ENCODE results near the gene TOP3A.
"Not testable (repeated sequence)": the region's sequence is repeated elsewhere in the genome, so short reads cannot be mapped to it uniquely, and the experiment has no call there.

Gene TOP3A

DNA sequence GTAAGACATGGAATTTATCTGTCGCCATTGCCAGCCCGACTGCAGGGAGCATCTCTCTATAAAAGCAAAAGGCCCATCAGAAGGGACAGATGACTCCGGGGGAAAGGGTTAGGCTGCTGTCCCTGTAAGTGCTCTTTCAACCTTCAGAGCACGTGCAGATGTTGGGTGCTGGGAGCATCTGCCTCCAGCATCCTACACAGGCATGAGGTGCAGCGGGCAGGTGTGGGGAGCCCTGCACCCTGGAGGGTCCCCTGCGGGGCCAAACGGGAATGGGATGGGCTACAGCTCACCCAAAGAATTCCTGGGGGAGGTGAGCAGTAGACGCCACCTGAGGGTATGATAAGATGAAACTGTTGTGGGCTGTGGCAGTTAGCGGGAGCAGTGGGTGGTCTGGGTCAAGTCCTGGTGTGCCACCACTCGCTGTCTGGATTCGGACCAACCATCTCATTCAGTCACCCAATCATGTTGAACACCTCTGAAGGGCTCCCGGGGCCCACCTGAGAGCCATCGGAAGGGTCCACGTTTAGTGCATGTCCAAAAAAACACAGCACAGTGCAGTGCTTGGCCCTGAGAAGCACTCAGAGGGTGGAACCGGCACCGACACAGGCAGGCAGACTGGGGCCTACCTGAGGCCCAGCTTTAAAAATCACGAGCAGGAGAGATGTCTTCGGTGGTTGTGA is 4.1 kb upstream of the TOP3A start:
- DNase-seq (ENCODE audit: insufficient read length, low spot score) (no peak), FAIRE-seq (no peak)
- TF ChIP-seq POLR2A (IDR thresholded peaks at IDR 0.05; ENCODE audit: low read depth, low read length) = no peak

DNA sequence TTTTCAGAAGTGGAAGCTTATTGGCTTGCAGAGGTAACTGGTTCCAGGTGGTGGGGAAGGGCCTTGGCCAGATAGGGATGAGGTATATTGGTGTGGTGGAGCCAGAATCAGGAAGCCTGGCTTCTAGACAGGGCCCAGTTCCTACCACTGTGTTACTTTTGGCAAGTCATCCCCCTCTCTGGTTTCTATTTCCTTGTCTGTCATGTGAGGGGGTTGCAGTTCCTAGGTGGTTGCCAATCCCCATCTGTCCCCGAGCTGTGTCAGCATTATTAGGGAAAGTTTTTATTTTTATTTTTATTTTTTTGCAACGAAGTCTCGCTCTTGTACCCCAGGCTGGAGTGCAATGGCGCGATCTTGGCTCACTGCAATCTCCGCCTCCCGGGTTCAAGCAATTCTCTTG is 3.3 kb upstream of the TOP3A start:
- FAIRE-seq = no peak
- no peak for DNase-seq (ENCODE audit: insufficient read length, low spot score)

DNA sequence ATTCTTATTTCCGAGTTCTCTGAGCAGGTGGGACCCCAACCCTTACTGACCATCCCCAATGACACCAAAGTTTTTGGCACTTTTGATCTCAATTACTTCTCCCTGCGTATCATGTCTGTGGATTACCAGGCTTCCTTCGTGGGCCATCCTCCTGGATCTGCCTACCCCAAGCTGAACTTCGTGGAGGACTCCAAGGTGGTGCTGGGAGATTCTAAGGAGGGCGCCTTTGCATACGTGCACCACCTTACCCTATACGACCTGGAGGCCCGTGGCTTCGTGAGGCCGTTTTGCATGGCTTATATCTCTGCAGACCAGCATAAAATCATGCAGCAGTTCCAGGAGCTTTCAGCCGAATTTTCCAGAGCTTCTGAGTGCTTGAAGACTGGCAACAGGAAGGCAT is 1.2 kb upstream of the TOP3A start:
- DNase-seq (ENCODE audit: insufficient read length, low spot score) (no peak), FAIRE-seq (no peak)
- no peak for TF ChIP-seq POLR2A (IDR thresholded peaks at IDR 0.05; ENCODE audit: low read depth, low read length)

More for the DNA sequence above, 3.3 kb upstream of the TOP3A start:
- TF ChIP-seq POLR2A (IDR thresholded peaks at IDR 0.05; ENCODE audit: low read depth, low read length) = no peak

- FAIRE-seq (no peak), DNase-seq (ENCODE audit: insufficient read length, low spot score) (no peak)
Observed at GRCh38 chr17:18315562-18315922, 748 bp upstream of the TOP3A start.

DNA sequence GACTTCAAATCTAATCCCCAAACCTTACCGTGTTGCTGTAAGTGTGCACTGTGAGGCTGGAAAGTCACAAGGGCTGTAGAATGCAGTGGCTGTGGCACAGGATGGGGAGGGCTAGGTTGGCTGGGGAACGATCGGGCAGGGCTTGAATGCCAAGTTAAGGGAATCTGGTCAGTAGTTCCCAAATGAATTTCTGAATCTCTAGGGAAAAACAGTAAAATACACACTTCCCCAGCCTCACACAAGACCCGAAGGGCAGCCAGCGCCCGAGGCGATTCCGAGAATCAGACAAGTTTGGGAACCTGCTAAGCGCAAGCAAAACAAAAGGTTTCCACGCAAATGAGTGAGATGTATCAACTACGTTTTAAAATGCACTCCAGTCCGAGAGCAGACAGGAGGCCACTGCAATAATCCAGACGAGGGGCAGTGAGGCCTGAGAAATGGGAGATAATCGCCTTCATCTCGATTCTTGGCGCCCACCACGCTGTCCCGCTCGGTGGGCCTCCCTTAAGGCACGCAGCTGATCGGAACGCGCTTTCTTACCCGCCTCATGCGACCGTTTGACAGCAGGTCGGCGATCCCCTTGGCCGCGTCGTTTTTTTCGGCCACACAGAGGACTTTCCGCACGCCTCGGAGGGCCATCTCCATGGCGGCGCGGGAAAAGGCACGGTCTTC is 599 bp downstream of the TOP3A start:
- no peak for FAIRE-seq
- no peak for TF ChIP-seq POLR2A (IDR thresholded peaks at IDR 0.05; ENCODE audit: low read depth, low read length)
- no peak for DNase-seq (ENCODE audit: insufficient read length, low spot score)

More at GRCh38 chr17:18315562-18315922, 748 bp upstream of the TOP3A start:
- TF ChIP-seq POLR2A (IDR thresholded peaks at IDR 0.05; ENCODE audit: low read depth, low read length) = no peak

GRCh38 chr17:18309202-18309601 is 5.6 kb downstream of the TOP3A start:
- FAIRE-seq (no peak), DNase-seq (ENCODE audit: insufficient read length, low spot score) (no peak)
- no peak for TF ChIP-seq POLR2A (IDR thresholded peaks at IDR 0.05; ENCODE audit: low read depth, low read length)

- not testable (repeated sequence) for DNase-seq (ENCODE audit: insufficient read length, low spot score); FAIRE-seq
Observed at GRCh38 chr17:18303206-18303605, 11.6 kb downstream of the TOP3A start.

DNA sequence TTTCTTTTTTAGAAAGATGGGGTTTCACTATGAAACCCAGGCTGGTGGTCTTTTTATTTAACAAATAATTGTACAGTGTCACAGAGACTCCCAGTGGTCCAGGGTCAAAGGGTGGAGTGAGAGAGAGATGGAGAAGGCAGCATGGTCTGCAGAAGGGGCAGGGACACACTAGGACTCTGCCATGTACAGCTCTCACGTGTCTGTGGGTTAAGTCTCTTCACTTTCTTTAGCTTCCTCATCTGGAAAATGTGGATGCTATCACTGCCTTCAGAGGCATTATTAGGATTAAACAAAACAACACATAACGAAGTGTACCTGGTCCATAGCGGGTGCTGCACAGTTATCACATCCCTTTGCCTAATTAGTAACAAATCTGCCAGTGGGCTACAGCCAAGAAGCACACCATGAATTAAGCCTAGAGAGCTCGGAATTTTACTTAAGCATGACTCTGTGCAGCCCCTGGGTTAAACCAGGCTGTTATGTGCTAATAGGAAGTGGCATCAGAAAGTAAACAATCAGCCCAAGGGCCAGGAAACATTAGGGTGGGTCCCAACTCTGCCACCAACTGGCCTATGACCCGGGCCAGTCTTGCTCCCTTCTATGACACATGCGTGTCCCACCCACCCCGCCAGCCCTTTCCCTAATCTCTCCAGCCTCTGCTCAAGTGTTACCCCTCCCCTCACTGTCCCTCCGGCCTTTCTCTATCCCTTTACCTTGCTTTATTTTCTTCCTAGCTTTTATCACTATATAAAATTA is 13.9 kb downstream of the TOP3A start:
- no peak for DNase-seq (ENCODE audit: insufficient read length, low spot score)
- no peak for TF ChIP-seq POLR2A (IDR thresholded peaks at IDR 0.05; ENCODE audit: low read depth, low read length)
- no peak for FAIRE-seq

DNA sequence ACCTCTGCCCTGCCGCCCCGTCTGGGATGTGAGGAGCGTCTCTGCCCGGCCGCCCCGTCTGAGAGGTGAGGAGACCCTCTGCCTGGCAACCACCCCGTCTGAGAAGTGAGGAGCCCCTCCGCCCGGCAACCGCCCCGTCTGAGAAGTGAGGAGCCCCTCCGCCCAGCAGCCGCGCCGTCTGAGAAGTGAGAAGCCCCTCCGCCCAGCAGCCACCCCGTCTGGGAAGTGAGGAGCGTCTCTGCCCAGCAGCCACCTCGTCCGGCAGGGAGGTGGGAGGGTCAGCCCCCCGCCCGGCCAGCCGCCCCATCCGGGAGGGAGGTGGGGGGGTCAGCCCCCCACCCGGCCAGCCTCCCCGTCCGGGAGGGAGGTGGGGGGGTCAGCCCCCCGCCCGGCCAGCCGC is 16.7 kb downstream of the TOP3A start:
- not testable (repeated sequence) for DNase-seq (ENCODE audit: insufficient read length, low spot score); FAIRE-seq

DNA sequence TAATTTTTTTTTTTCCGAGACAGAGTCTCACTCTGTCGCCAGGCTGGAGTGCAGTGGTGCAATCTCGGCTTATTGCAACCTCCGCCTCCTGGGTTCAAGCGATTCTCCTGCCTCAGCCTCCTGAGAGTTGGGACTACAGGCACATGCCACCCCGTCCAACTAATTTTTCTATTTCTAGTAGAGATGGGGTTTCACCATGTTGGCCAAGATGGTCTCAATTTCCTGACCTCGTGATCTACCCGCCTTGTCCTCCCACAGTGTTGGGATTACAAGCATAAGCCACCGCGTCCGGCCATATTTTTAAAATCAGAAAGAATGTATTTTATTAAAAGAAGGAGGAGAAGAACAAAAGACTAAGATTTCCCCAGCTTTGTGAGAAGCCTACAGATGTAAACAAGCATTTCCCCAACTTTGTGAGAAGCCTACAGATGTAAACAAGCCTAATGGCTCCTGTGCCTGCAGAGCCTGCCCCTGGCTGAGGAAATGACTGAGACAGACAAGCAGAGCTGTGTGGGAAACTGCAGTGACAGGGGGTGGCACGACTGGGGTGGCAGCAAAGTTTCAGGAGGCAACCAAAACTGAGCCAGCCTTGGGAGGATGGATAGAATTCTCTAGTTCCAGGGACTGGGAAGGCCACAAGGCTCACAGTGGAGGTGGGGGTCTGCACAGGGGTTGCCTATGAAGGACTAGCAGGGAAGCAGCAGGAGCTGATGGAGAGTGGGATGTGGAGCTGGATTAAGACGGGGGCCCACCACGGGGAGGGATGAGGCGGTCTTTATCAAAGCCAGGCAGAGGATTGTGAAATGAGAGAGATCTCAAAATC is 22.9 kb downstream of the TOP3A start:
- no peak for FAIRE-seq
- DNase-seq (ENCODE audit: insufficient read length, low spot score) = no peak
- TF ChIP-seq POLR2A (IDR thresholded peaks at IDR 0.05; ENCODE audit: low read depth, low read length) = no peak

DNA sequence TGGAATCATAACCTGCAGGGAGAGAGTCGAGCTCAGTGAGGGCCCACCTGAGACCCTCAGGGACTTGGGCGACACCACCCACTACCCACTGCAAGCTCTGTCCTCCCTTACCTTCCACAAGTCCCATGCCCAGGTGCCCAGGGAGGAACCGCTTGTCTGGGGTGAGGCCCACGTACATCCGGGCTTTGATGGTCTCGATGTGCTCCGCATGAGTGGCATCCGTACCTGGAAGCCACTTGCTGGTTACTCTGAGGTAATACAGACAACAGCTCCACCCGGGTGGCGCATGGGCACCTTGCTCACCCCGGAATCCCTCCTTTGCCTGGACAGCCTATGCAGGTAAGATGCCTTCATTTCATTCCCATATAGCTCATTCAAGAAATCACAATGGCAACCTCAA is 29.5 kb downstream of the TOP3A start:
- DNase-seq (ENCODE audit: insufficient read length, low spot score) = no peak
- no peak for TF ChIP-seq POLR2A (IDR thresholded peaks at IDR 0.05; ENCODE audit: low read depth, low read length)
- no peak for FAIRE-seq

DNA sequence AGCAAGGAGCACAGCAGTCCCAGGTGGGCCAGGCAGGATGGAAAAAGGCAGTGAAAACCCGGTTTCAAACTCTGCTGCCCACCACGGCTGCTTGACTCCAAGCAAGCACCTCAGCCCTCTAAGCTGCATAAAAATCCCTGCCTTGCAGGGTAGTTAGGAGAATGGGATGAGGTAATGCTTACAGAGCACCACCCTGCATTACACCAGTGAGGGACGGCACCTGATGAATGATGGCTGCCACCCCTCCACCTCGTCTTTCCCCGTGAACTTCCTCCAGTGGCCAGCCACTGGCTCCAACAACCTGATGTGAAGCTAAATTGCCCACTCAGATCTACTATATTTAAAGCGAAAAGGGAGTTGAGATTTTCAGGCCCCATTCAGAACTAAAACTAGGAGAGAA is 33.0 kb downstream of the TOP3A start:
- TF ChIP-seq POLR2A (IDR thresholded peaks at IDR 0.05; ENCODE audit: low read depth, low read length) = no peak
- FAIRE-seq (no peak), DNase-seq (ENCODE audit: insufficient read length, low spot score) (no peak)

DNA sequence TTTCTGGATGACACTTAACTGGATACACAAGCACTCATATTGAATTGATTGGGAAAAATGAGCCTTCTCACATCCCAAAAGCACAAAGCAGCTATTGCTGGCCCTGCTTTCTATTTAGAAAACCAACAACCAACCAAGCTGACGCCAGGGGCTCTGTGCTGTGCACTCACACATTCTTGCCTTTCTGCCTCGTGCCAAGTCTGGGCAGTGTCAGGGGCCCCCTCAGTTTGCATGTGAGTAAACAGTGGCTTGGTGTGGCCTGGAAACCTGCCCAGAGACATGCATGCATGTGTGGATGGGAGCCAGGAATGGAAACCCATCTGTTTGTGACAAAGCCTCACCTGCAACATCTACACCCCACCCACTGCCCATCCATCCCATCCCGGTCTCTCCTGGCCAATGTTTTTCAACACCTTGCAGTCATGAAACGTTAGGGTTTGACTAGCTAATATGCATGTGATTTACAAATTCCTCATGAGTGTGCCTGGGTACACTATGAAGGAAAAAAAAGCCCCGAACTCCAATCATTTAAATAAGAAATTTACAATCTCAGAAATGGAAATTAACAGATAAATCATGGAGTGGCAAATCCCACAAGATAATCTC is 33.9 kb downstream of the TOP3A start:
- no peak for TF ChIP-seq POLR2A (IDR thresholded peaks at IDR 0.05; ENCODE audit: low read depth, low read length)
- DNase-seq (ENCODE audit: insufficient read length, low spot score) (no peak), FAIRE-seq (no peak)

DNA sequence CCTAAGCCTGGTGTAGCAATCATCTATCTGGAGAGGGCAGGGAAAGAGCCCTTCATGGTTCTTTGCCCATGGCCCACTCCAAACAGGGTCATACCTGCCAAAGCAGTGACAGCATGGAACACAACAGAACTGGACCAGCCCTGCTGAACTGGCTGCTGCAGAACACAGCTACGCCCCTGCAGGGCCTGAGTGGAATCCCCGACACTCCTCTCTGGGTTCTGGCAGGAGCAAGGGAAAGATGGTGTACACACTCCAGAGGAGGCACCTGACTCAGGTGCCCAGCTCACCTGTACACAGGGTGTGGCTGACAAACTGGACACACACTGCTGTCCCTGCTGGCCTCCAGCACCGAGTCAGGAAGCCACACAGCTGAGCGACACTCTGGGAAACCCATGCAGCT is 34.5 kb downstream of the TOP3A start:
- no peak for TF ChIP-seq POLR2A (IDR thresholded peaks at IDR 0.05; ENCODE audit: low read depth, low read length)
- FAIRE-seq (no peak), DNase-seq (ENCODE audit: insufficient read length, low spot score) (no peak)
